HepG2 (cell line): ENCODE results near the gene C2orf81. TPM values are rescaled to one million over a fixed set of nuclear protein-coding genes. Genes with fewer than 3 reads are reported as not detected.

Experiments used
- ATAC-seq: fragments of 200-7000 bp; cut with Tn5 transposase; 3 replicates; pipeline ENCODE4 v1.9.1; 2020; ENCODE audit warnings: mild to moderate bottlenecking, moderate library complexity
- BruUV-seq: library from RNA; stranded (reverse); fragments of 400-500 nt; replicated peaks from 2 replicates; lab custom pipeline; 2021; lab: Mats Ljungman, UMichigan
- CTCF ChIA-PET: fragments of 300-600 bp; formaldehyde crosslinking; extraction: SDS; loops from one replicate; lab custom pipeline; 2021; ENCODE audit warnings: low total read pairs, inconsistent platforms, low intra/inter-chr PET ratio; lab: Yijun Ruan, JAX
- POLR2A ChIA-PET: fragments of 350-600 bp; sonication (Branson Sonifier 250); formaldehyde crosslinking; loops from one replicate; lab custom pipeline; 2020; ENCODE audit warnings: antibody characterized with exemption, inconsistent platforms; lab: Yijun Ruan, JAX
- DNase-seq: peaks from one replicate; pipeline ENCODE4 v3.0.0-alpha.2; 2015; ENCODE audit warnings: low spot score
- FAIRE-seq: peaks from 3 replicates; lab custom pipeline; 2011; peaks lifted over from hg19 to GRCh38; lab: Jason Lieb, UNC
- H2AFZ ChIP-seq: one replicate; pipeline ENCODE4 v1.6.1; 2011; ENCODE audit warnings: low read length, inconsistent platforms
- H3K27ac ChIP-seq: fragments of 300-600 bp; 3 replicates; pipeline ENCODE4 v1.8.0; 2011; ENCODE audit warnings: mixed run types, mild to moderate bottlenecking, mixed read lengths, low read length, inconsistent platforms; ENCODE audit not compliant: insufficient read depth; ENCODE audit errors: extremely low read length
- H3K27me3 ChIP-seq, 2 experiments: fragments of 200-600 bp in 1 of 2; 2 replicates in 1 of 2; 3 replicates in 1 of 2; pipeline versions ENCODE4 v1.6.0 to v1.8.0; 2011; ENCODE audit warnings: low read length in 2 of 2, mild to moderate bottlenecking in 2 of 2, moderate library complexity in 2 of 2, inconsistent platforms in 1 of 2; ENCODE audit not compliant: insufficient read depth in 2 of 2, control insufficient read depth in 1 of 2
- H3K36me3 ChIP-seq, 2 experiments: fragments of 200-600 bp in 1 of 2; replicated peaks in 1 of 2; 2 replicates in 1 of 2; 3 replicates in 1 of 2; pipeline versions ENCODE4 v1.5.1 to v1.8.0; 2011; ENCODE audit warnings: low read length in 2 of 2, inconsistent platforms in 1 of 2; ENCODE audit not compliant: insufficient read depth in 2 of 2, control insufficient read depth in 1 of 2
- H3K4me1 ChIP-seq: 2 replicates; pipeline ENCODE4 v1.5.1; 2012; ENCODE audit warnings: low read length, inconsistent platforms; ENCODE audit not compliant: insufficient read depth
- H3K4me2 ChIP-seq: 2 replicates; pipeline ENCODE4 v1.6.0; 2011; ENCODE audit warnings: low read depth, low read length, inconsistent platforms
- H3K4me3 ChIP-seq, 3 experiments: fragments of 200-600 bp in 1 of 3; sonication (generic), shearing (Covaris generic) in 1 of 3; replicated peaks in 1 of 3; 2 replicates each; pipeline ENCODE4 v1.5.1; 2011 to 2016; ENCODE audit warnings: low read length in 3 of 3, inconsistent platforms in 2 of 3, low read depth in 2 of 3, mild to moderate bottlenecking in 2 of 3, control low read depth in 1 of 3, mixed read lengths in 1 of 3; ENCODE audit not compliant: insufficient read depth in 1 of 3
- H3K79me2 ChIP-seq: one replicate; pipeline ENCODE4 v1.6.1; 2011; ENCODE audit warnings: low read length, inconsistent platforms; ENCODE audit not compliant: insufficient read depth
- H3K9ac ChIP-seq: 2 replicates; pipeline ENCODE4 v1.6.0; 2011; ENCODE audit warnings: mild to moderate bottlenecking, low read depth, low read length, inconsistent platforms; ENCODE audit not compliant: insufficient read depth
- H3K9me3 ChIP-seq: 2 replicates; pipeline ENCODE4 v1.5.1; 2012; ENCODE audit warnings: mild to moderate bottlenecking, low read length
- H4K20me1 ChIP-seq: 2 replicates; pipeline ENCODE4 v1.6.0; 2011; ENCODE audit warnings: inconsistent platforms, mild to moderate bottlenecking, low read length, moderate library complexity; ENCODE audit not compliant: insufficient read depth
- CTCF ChIP-seq: sonication (generic); formaldehyde crosslinking; IDR thresholded peaks from 2 replicates; pipeline ENCODE4 v1.5.0; 2020; ENCODE audit warnings: mild to moderate bottlenecking, missing genetic modification reagents, moderate library complexity
- HINFP ChIP-seq: sonication (generic); formaldehyde crosslinking; IDR thresholded peaks from 2 replicates; pipeline ENCODE4 v1.4.0; 2020; ENCODE audit warnings: low read depth, mild to moderate bottlenecking, missing genetic modification reagents
- HNF1B ChIP-seq: sonication (generic); formaldehyde crosslinking; IDR thresholded peaks from 2 replicates; pipeline ENCODE4 v1.5.1; 2020; ENCODE audit warnings: mild to moderate bottlenecking, moderate library complexity, missing genetic modification reagents
- POLR2AphosphoS2 ChIP-seq: IDR thresholded peaks from 2 replicates; pipeline ENCODE4 v1.6.1; 2011; ENCODE audit warnings: low read depth, low read length, improper control_type of control experiment
- SMC3 ChIP-seq: IDR thresholded peaks from 2 replicates; pipeline ENCODE4 v1.6.1; 2011; ENCODE audit warnings: low read length, improper control_type of control experiment
- STAG1 ChIP-seq: sonication (generic); formaldehyde crosslinking; IDR thresholded peaks from 2 replicates; pipeline ENCODE4 v1.4.0; 2020; ENCODE audit warnings: missing genetic modification reagents
- in situ Hi-C: cut with HindIII; loops from 2 replicates; pipeline ENCODE4 v1.10.0; 2017; ENCODE audit warnings: low pct_unique_long_range_greater_than_20kb; ENCODE audit not compliant: extremely low pct_ligation_motif_present
- intact Hi-C: fragments of 100-400 bp; cut with micrococcal nuclease; formaldehyde crosslinking; loops from one replicate; pipeline ENCODE4 v1.10.0; 2022; ENCODE audit not compliant: unreplicated experiment
- polyA plus RNA-seq, 8 experiments: library from polyadenylated mRNA; depleted of rRNA in 3 of 8; stranded (reverse) in 7 of 8; unstranded in 1 of 8; fragments of >200 nt; fragmentation: Illumina TruSeq in 4 of 8; extraction: Trizol in 4 of 8; gene quantifications; 2 replicates each; pipeline versions ENCODE4 v1.2.1 to v1.2.3, GENCODE V29; 2011 to 2016; ENCODE audit warnings: low read depth in 4 of 8, missing spikeins in 1 of 8, mixed read lengths in 1 of 8; ENCODE audit not compliant: insufficient read depth in 1 of 8
- total RNA-seq, 5 experiments: library from RNA; depleted of rRNA; stranded (reverse); fragments of >200 nt; fragmentation: Illumina TruSeq; extraction: Trizol; gene quantifications; 2 replicates each; pipeline ENCODE4 v1.2.3, GENCODE V29; 2016; ENCODE audit warnings: low read depth in 1 of 5

The C2orf81 gene
- total and polyA plus RNA-seq, 2 of the 13 experiments (the other 11 are each of a cell fraction or from before 2014, with no cell fraction given): 0.15 to 0.17 TPM

- H4K20me1 ChIP-seq: no peaks in the 10 kb centered on the region
- no peak overlapping the region for H2AFZ ChIP-seq
- no peak overlapping the region for H3K27ac ChIP-seq
- H3K9ac ChIP-seq: no peak overlapping the region
- no peak overlapping the region for H3K4me2 ChIP-seq
- no peaks in the 10 kb centered on the region for H3K27me3 ChIP-seq
- ChIA-PET CTCF (interaction anchor here (1.1 to 1.3 kb wide), 3 partner anchors 66 to 150 kb away, joined by 3 to 9 read pairs (median 4); no protein-coding TSS in a partner anchor), POLR2A (interaction anchor here (0.9 to 1.4 kb wide), 2 partner anchors 30 to 40 kb away, joined by 3 read pairs; no protein-coding TSS in a partner anchor)
- ATAC-seq (peak; percentile 70), DNase-seq (peak; percentile 41), FAIRE-seq (peak; percentile 61)
- 0 out of 2 replicates have a peak, but pooled peaks cover 6% of the 10 kb centered on the region for H3K4me1 ChIP-seq
- TF ChIP-seq POLR2AphosphoS2 (no peak), HINFP (CRISPR knock-in tag) (no peak), STAG1 (CRISPR knock-in tag) (peak; percentile 61), CTCF (CRISPR knock-in tag) (peak; percentile 49), SMC3 (peak; percentile 75), HNF1B (CRISPR knock-in tag) (0 out of 2 replicates have a peak, but pooled peaks have one; percentile 24)
- H3K36me3 ChIP-seq: no peaks in the 10 kb centered on the region
- in situ Hi-C loops: no loop called here
- H3K79me2 ChIP-seq: no peaks in the 10 kb centered on the region
- no peaks in the 10 kb centered on the region for H3K9me3 ChIP-seq
- BruUV-seq: no TSS peak
- no peak overlapping the region for H3K4me3 ChIP-seq
- intact Hi-C loops: loop anchor here (1.0 kb wide), 1 partner anchor 149 kb away; no protein-coding TSS in a partner anchor
Observed at GRCh38 chr2:74399785-74400184, 21.6 kb downstream of the C2orf81 start.
